Measurements from ENCODE around the gene ADGRF1. TPM values are rescaled to one million over a fixed set of nuclear protein-coding genes. Genes with fewer than 3 reads are reported as not detected.

The ADGRF1 gene
- total RNA-seq, 1 donor from 2014 or later = 12.9 TPM

DNA sequence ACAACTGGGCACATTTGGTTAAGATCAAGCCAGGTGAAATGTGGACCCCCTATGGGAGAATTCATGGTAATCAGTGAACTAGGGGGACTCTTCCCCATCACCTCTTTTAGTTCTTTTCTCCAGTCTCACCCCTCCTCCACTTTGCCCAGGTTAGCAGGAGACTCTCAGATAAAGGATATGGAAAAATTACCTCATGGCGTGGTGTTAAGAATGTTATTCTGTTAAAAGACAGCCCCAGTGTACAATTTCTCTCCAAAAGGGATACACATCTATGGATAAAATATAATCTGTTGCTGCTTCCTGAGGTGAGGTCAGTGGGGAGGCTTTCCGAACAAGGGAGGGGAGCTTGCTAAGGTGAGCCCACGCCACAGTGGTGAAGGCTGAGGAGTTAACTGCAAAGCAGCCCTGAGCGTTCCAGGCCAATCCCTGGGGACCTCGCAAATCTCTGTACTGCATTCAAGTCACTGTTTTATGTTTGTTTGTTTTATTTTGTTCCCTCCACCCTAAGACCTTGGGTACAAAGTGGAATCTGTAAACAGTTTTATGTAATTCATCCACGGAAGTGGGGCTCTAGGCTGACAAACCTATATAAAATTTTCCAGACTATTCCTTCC is 52.0 kb downstream of the ADGRF1 start:
- TF ChIP-seq, protein P1, sequence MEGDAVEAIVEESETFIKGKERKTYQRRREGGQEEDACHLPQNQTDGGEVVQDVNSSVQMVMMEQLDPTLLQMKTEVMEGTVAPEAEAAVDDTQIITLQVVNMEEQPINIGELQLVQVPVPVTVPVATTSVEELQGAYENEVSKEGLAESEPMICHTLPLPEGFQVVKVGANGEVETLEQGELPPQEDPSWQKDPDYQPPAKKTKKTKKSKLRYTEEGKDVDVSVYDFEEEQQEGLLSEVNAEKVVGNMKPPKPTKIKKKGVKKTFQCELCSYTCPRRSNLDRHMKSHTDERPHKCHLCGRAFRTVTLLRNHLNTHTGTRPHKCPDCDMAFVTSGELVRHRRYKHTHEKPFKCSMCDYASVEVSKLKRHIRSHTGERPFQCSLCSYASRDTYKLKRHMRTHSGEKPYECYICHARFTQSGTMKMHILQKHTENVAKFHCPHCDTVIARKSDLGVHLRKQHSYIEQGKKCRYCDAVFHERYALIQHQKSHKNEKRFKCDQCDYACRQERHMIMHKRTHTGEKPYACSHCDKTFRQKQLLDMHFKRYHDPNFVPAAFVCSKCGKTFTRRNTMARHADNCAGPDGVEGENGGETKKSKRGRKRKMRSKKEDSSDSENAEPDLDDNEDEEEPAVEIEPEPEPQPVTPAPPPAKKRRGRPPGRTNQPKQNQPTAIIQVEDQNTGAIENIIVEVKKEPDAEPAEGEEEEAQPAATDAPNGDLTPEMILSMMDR (IDR thresholded peaks at IDR 0.05) = no peak
- H3K4me1 ChIP-seq = peaks cover 20% of the 10 kb centered on the region

DNA sequence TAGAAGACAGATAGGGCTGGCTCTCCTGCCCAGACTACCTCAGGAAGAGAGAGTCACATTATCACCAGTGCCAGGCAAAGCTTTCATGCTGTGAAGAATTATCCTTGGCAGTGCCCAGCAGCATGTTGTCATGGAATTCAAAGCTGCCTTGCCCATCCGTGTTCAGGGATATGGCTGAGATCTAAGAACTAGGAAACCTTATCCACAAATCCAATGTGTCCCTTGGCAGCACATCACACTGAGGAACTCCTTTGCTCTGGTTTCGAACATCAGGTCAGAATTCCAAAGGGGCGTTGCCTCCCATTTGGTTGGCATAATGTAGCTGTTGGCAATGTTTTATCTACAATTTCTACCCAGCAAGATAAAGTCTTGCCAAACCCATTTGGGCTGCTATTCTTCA is 52.7 kb downstream of the ADGRF1 start:
- ATAC-seq (peak; percentile 16), DNase-seq (no peak)
- Histone ChIP-seq H3K9me3 (no peaks in the 10 kb centered on the region), H3K4me3 (no peak overlapping the region), H3K27me3 (no peaks in the 10 kb centered on the region), H3K36me3 (no peaks in the 10 kb centered on the region), H3K4me1 (peaks cover 20% of the 10 kb centered on the region), H3K27ac (peak overlapping the region; percentile 70)
- TF ChIP-seq, protein P1 (IDR thresholded peaks at IDR 0.05) = no peak
- intact Hi-C loops (cut with DNase I) = no loop called here

More for the DNA sequence above, 52.0 kb downstream of the ADGRF1 start:
- Histone ChIP-seq H3K27ac (peak overlapping the region; percentile 70), H3K27me3 (no peaks in the 10 kb centered on the region), H3K9me3 (no peaks in the 10 kb centered on the region), H3K36me3 (no peaks in the 10 kb centered on the region), H3K4me3 (no peak overlapping the region)
- no peak for DNase-seq
- peak; percentile 33 for ATAC-seq
- intact Hi-C loops (cut with DNase I) = loop anchor here (10.0 kb wide), 1 partner anchor 145 kb away; no protein-coding TSS in a partner anchor

DNA sequence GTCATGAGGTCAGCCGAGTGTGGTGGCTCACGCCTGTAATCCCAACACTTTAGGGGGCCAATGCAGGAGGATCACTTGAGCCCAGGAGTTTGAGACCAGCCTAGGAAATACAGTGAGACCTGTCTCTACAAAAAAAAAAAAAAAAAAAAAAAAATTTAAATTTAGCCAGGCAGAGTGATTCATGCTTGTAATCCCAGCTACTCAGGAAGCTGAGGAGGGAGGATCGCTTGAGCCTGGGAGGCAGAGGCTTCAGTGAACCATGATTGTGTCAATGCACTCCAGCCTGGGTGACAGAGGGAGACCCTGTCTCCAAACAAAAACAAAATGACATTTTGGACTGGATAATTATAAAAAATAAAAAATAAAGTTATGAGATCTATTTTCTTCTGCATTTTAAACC is 56.2 kb downstream of the ADGRF1 start:
- H3K27ac ChIP-seq = no peak overlapping the region
- no peaks in the 10 kb centered on the region for H3K36me3 ChIP-seq
- H3K4me3 ChIP-seq = no peak overlapping the region
- H3K4me1 ChIP-seq = peaks cover 22% of the 10 kb centered on the region
- H3K27me3 ChIP-seq = no peaks in the 10 kb centered on the region
- no peak for DNase-seq
- intact Hi-C loops (cut with DNase I) = no loop called here
- ATAC-seq = no peak
- TF ChIP-seq, protein P1 (IDR thresholded peaks at IDR 0.05) = no peak
- H3K9me3 ChIP-seq = no peaks in the 10 kb centered on the region

DNA sequence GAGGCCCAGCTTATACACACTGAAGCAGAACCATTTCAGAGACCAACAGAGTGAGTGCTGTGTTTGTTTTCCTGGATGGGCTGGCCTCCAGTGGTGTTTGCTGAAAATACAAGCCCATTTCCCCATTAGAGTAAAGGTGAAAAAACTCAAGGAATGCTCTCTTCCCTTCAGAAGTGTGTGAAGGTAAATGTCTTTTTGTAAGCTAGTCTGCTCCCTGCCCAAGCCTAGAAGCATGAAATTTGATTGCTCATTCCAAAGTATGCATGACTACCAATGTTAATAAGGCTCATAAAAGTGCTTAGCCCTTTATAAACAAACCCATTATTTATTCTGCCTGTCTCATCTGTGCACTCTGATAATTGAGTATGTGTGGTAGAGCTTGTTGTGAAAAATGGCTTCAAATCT is 59.1 kb downstream of the ADGRF1 start:
- no peaks in the 10 kb centered on the region for H3K27me3 ChIP-seq
- peaks cover 8% of the 10 kb centered on the region for H3K4me1 ChIP-seq
- no peaks in the 10 kb centered on the region for H3K36me3 ChIP-seq
- intact Hi-C loops (cut with DNase I) = no loop called here
- peak overlapping the region; percentile 42 for H3K4me3 ChIP-seq
- TF ChIP-seq, protein P1 (IDR thresholded peaks at IDR 0.05) = peak; percentile 24
- H3K9me3 ChIP-seq = no peaks in the 10 kb centered on the region
- DNase-seq (no peak), ATAC-seq (peak; percentile 88)
- peak overlapping the region; percentile 84 for H3K27ac ChIP-seq

DNA sequence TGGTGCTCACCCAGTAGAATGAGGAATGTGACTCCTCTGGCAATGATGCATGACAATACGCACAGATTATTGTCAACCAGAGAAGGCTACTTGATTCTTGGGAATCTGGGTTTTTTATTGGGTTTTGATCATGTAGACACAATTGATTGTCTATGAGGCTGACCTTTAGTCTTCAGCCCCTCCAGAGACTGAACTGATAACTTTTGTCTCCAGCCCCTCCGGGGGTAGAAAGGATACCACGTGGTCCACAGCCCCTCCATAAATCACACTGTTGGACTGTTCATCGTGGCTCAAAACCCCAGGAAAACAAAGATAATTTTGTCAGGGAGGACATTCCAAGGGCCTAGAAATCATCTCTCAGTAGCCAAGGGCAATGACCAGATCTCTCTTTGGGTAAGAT is 62.9 kb downstream of the ADGRF1 start:
- Histone ChIP-seq H3K9me3 (no peaks in the 10 kb centered on the region), H3K27me3 (no peaks in the 10 kb centered on the region), H3K4me1 (peaks cover 8% of the 10 kb centered on the region), H3K4me3 (no peak overlapping the region), H3K27ac (no peak overlapping the region), H3K36me3 (no peaks in the 10 kb centered on the region)
- ATAC-seq (no peak), DNase-seq (no peak)
- intact Hi-C loops (cut with DNase I) = no loop called here
- TF ChIP-seq, protein P1 (IDR thresholded peaks at IDR 0.05) = no peak

DNA sequence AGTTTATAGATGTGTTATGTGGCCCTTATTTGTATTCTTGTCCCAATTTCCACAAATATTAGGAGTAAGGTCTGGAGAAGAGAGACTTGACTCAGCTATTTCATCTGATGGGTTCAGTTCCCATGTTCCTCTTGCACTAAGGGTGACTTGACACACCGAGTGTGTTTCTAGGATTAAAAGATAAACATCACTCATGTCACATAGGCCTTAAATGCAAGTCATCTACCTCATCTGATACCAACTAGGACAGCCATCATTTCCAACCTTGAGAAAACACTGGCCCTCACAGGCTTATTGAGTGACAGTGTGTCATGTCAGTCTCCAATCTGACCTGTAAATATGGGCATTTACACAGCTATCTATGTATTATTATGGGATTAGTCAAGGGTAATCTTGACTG is 67.3 kb downstream of the ADGRF1 start:
- Histone ChIP-seq H3K9me3 (no peaks in the 10 kb centered on the region), H3K36me3 (no peaks in the 10 kb centered on the region), H3K27ac (no peak overlapping the region), H3K4me1 (peaks cover 10% of the 10 kb centered on the region), H3K4me3 (no peak overlapping the region), H3K27me3 (no peaks in the 10 kb centered on the region)
- intact Hi-C loops (cut with DNase I) = no loop called here
- ATAC-seq (no peak), DNase-seq (no peak)
- TF ChIP-seq, protein P1 (IDR thresholded peaks at IDR 0.05) = no peak
